ENCODE results near the gene CSPG4. TPM values are rescaled to one million over a fixed set of nuclear protein-coding genes. Genes with fewer than 3 reads are reported as not detected.

The CSPG4 gene
- total and polyA plus RNA-seq, 9 donors = 3.3 to 30.0 (median 5.2) TPM

DNA sequence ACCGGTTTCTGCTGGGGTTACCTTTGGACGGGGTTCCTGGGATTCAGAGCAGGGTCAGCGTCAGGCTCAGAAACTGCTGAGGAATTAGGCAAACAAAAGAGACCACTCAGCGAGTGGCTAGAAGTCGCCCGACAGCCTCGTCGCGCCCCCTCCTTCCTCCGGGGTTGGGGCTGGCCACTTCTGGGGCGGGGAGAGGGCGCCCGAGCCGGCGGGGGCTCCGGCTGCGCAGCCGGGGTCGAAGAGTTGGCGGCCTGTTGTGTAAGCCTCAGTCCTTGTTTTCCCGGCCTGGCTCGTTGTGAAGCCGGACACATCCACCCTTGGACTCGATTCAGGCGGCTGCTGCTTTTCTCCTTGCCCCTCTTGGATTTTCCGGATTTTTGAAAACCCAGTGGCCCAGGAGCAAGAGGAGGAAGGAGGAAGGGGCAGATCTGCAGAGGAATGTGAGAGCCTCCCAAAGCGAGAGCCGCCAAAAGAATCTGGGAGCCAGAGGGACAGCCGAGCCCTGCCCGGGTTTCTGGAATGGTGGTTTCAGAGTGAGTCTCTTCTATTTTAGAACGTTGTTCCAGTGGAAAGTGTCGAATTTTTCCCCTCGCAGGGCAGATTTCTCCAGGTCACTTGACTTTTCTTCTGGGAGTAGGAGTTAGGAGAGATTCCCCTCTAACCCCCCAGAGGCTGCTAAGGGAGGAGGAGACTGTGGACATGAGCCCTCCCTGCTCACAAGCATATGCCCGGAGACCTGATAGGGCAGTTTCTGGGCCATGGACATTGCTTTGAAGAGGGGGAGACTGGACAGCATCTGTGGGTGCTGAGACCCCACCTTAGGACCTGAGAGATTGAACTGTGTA lies 64.3 kb downstream of the CSPG4 start:
- Histone ChIP-seq H3K4me3 (peak overlapping the region; percentile 81), H3K27ac (peak overlapping the region; percentile 80 to 96), H3K27me3 (no peaks in the 10 kb centered on the region), H3K9me3 (no peaks in the 10 kb centered on the region), H3K36me3 (no peaks in the 10 kb centered on the region), H3K4me1 (ENCODE audit: insufficient read depth) (peaks cover 44% of the 10 kb centered on the region)
- peak; percentile 70 to 80 (median 79) for DNase-seq
- intact Hi-C loops (cut with DNase I) = loop anchor here in 2 of 4 donors (5.0 to 10.0 kb wide), 2 partner anchors 34 to 194 kb away; partner anchors contain the start of gene SIN3A (in 1 of the 2)
- WGBS, 3 donors = 1 to 2% (median 1%) methylated on average over 34 of the region's 34 CpGs
- TF ChIP-seq, protein P1, sequence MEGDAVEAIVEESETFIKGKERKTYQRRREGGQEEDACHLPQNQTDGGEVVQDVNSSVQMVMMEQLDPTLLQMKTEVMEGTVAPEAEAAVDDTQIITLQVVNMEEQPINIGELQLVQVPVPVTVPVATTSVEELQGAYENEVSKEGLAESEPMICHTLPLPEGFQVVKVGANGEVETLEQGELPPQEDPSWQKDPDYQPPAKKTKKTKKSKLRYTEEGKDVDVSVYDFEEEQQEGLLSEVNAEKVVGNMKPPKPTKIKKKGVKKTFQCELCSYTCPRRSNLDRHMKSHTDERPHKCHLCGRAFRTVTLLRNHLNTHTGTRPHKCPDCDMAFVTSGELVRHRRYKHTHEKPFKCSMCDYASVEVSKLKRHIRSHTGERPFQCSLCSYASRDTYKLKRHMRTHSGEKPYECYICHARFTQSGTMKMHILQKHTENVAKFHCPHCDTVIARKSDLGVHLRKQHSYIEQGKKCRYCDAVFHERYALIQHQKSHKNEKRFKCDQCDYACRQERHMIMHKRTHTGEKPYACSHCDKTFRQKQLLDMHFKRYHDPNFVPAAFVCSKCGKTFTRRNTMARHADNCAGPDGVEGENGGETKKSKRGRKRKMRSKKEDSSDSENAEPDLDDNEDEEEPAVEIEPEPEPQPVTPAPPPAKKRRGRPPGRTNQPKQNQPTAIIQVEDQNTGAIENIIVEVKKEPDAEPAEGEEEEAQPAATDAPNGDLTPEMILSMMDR (IDR thresholded peaks at IDR 0.05) = no peak
- TF ChIP-seq EP300 (IDR thresholded peaks at IDR 0.05) (no peak), POLR2A (IDR thresholded peaks at IDR 0.05) (no peak)

DNA sequence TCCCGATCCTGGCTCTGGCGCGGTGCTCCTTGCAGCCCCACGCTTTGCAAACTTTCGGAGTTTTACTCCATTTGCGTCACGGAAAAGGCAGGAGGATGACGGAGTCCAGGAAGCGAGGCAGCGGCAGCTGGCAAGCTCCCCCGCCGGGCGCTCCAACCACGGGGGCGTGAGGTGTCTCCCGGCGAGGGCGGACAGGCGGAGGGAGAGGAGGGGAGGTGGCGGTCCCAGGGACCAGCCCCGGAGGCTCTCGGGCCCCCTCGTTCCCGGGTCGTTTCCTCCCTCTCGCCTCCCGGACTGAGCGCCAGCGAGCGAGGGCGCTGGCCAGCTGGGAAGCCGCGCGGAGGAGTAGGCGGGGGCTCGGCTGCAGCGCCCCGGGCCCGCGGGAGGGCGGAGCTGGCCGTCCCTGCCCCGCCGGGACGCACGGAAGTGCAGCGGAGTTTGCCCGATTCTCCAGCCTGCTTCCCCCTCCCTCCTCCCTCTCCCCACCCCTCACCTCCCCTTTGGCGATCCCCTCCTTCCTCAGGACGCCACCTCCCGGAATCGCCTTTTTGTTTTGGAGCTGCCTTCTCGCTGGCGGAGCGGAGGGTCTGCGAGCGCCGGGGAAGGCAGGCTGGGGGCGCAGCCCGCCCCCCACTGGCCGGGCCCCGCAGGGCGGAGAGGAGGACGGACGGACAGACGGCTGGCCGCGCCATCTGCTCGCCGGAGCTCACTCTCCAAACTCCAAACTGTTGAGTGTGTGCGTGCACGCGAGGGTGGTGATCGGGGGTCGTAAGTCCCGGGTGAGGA lies 65.1 kb downstream of the CSPG4 start, which contains the start of gene SNX33:
Gene SNX33, plus strand, starts transcription at position 543 of the 786 bp plus-strand sequence. CDS start 1,191 bp downstream, outside the sequence.
- Histone ChIP-seq H3K9me3 (no peaks in the 10 kb centered on the region), H3K4me1 (ENCODE audit: insufficient read depth) (peaks cover 38% of the 10 kb centered on the region), H3K4me3 (peak within 1 kb of the TSS; percentile 81), H3K27me3 (no peaks in the 10 kb centered on the region), H3K36me3 (no peaks in the 10 kb centered on the region), H3K27ac (peak within 1 kb of the TSS; percentile 80 to 96)
- intact Hi-C loops (cut with DNase I) = loop anchor here in 2 of 4 donors (5.0 to 10.0 kb wide), 2 partner anchors 35 to 193 kb away; partner anchors contain the start of gene SIN3A (in 1 of the 2)
- DNase-seq = peak; percentile 82 to 89 (median 88)
- 0% methylated on average over 55 to 76 of the region's 76 CpGs for WGBS, 3 donors
- TF ChIP-seq EP300 (IDR thresholded peaks at IDR 0.05) (no peak), POLR2A (IDR thresholded peaks at IDR 0.05) (peak; percentile 60)
- TF ChIP-seq, protein P1 (IDR thresholded peaks at IDR 0.05) = peak in 2 of 3 donors; percentile 47 to 65

DNA sequence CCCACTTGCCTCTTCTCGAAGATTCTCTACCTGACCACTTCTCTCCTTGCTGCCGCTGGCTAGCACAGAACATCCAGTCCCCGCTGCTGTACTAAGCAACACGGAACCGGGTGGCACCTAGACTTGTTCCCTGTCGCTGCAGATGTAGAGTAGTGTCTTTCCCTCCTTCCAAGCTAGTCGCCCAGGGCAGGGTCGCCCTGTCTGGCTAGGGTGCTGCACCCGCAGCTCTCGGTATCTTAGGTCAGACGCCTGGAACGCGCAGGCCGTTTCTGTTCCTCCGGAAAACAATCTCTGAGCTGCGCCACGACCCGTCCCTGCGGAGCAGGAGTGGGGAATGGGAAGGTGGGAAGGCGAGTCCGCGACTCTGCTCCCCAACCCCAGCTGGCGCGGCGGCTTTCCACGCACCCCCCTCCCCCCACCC lies 65.7 kb downstream of the CSPG4 start:
- H3K4me3 ChIP-seq = peak overlapping the region; percentile 81
- no peaks in the 10 kb centered on the region for H3K36me3 ChIP-seq
- H3K27ac ChIP-seq = peak overlapping the region; percentile 80 to 96
- no peaks in the 10 kb centered on the region for H3K27me3 ChIP-seq
- no peaks in the 10 kb centered on the region for H3K9me3 ChIP-seq
- peaks cover 32% of the 10 kb centered on the region for H3K4me1 ChIP-seq (ENCODE audit: insufficient read depth)
- DNase-seq = no peak
- TF ChIP-seq POLR2A (IDR thresholded peaks at IDR 0.05) = no peak
- no peak for TF ChIP-seq EP300 (IDR thresholded peaks at IDR 0.05)
- TF ChIP-seq, protein P1 (IDR thresholded peaks at IDR 0.05) = no peak
- intact Hi-C loops (cut with DNase I) = loop anchor here in 2 of 4 donors (5.0 to 10.0 kb wide), 2 partner anchors 35 to 192 kb away; partner anchors contain the start of gene SIN3A (in 1 of the 2)
- 0 to 1% (median 0%) methylated on average over 26 of the region's 26 CpGs for WGBS, 3 donors

Measured in ovary (tissue), 9 donors.